Esophagus muscularis mucosa (tissue), 4 donors: ENCODE measurements around the gene C11orf65. TPM values are rescaled to one million over a fixed set of nuclear protein-coding genes. Genes with fewer than 3 reads are reported as not detected.

Source experiments
- DNase-seq: peaks from one replicate; pipeline ENCODE4 v3.0.0-alpha.2; 2017; ENCODE audit errors: extremely low spot score
- H3K27ac ChIP-seq, 4 donors: fragments of 200-600 bp; sonication (generic); replicated peaks in 1 of 4; 1 replicate in 3 of 4; 2 replicates in 1 of 4; pipeline ENCODE4 v1.5.1; 2016 to 2019; ENCODE audit warnings: mild to moderate bottlenecking in 1 of 4
- H3K27me3 ChIP-seq, 4 donors: fragments of 200-600 bp; sonication (generic); one replicate each; pipeline versions ENCODE4 v1.5.1 to v1.6.0; 2016 to 2019
- H3K36me3 ChIP-seq, 4 donors: fragments of 200-600 bp; sonication (generic); one replicate each; pipeline ENCODE4 v1.5.1; 2016 to 2019
- H3K4me1 ChIP-seq, 4 donors: fragments of 200-600 bp; sonication (generic); one replicate each; pipeline ENCODE4 v1.5.1; 2016 to 2019
- H3K4me3 ChIP-seq, 4 donors: fragments of 200-600 bp; sonication (generic); 1 replicate in 2 of 4; 2 replicates in 2 of 4; pipeline ENCODE4 v1.5.1; 2016 to 2019; ENCODE audit warnings: mild to moderate bottlenecking in 4 of 4, moderate library complexity in 1 of 4
- H3K9me3 ChIP-seq, 4 donors: fragments of 200-600 bp; sonication (generic); 1 replicate in 3 of 4; 2 replicates in 1 of 4; pipeline ENCODE4 v1.5.1; 2016 to 2019
- CTCF ChIP-seq, 3 experiments: fragments of 200-600 bp in 2 of 3; fragments of 450-650 bp in 1 of 3; sonication (generic) in 2 of 3; IDR thresholded peaks; one replicate each; pipeline ENCODE4 v1.5.1; 2017 to 2019; ENCODE audit warnings: antibody characterized with exemption in 3 of 3, mild to moderate bottlenecking in 2 of 3, moderate library complexity in 1 of 3
- EP300 ChIP-seq: sonication (generic); formaldehyde crosslinking; IDR thresholded peaks from one replicate; pipeline ENCODE4 v1.6.1; 2017; ENCODE audit warnings: antibody characterized with exemption
- POLR2A ChIP-seq: fragments of 450-650 bp; IDR thresholded peaks from one replicate; pipeline ENCODE4 v1.6.1; 2017; ENCODE audit warnings: antibody characterized with exemption, moderate library complexity, mild to moderate bottlenecking, low read depth
- POLR2AphosphoS5 ChIP-seq, 2 donors: sonication (generic); formaldehyde crosslinking; IDR thresholded peaks; one replicate each; pipeline ENCODE4 v1.6.1; 2017; ENCODE audit warnings: antibody characterized with exemption in 2 of 2
- whole genome bisulfite sequencing: methylation state at CpG from one replicate; pipeline ENCODE4 v1.1.5; 2018; 5-methylcytosine and 5-hydroxymethylcytosine counted together
- intact Hi-C: fragments of 100-400 bp; cut with DNase I; formaldehyde crosslinking; loops from one replicate; pipeline ENCODE4 v1.15.1; 2023
- total RNA-seq, 4 donors: library from RNA; depleted of rRNA; stranded (reverse); fragments of >200 nt; gene quantifications; one replicate each; pipeline versions ENCODE4 v1.1.0 to v1.2.1, GENCODE V29; 2016

The C11orf65 gene
- total RNA-seq, 4 donors from 2014 or later = 0.06 to 0.63 (median 0.33) TPM; not detected in 1

GRCh38 chr11:108508653-108509593, 41.6 kb upstream of the C11orf65 start:
- intact Hi-C loops = no loop called here
- Histone ChIP-seq H3K27ac (no peak overlapping the region), H3K4me3 (no peak overlapping the region), H3K4me1 (no peaks in the 10 kb centered on the region), H3K36me3 (peaks cover 0 to 8% (median under 1%) of the 10 kb centered on the region in 4 donors), H3K27me3 (no peaks in the 10 kb centered on the region), H3K9me3 (no peaks in the 10 kb centered on the region)
- no peak for DNase-seq
- TF ChIP-seq POLR2AphosphoS5 (IDR thresholded peaks at IDR 0.05) (no peak), POLR2A (no peak), CTCF (IDR thresholded peaks at IDR 0.05) (no peak), EP300 (no peak)
- 72% methylated on average over 3 of the region's 3 CpGs for WGBS

GRCh38 chr11:108501396-108501795, 34.1 kb upstream of the C11orf65 start:
- no peak overlapping the region for H3K27ac ChIP-seq
- intact Hi-C loops = no loop called here
- H3K4me3 ChIP-seq = no peak overlapping the region
- no peak for DNase-seq
- no peaks in the 10 kb centered on the region for H3K9me3 ChIP-seq
- WGBS = 64% methylated on average over 5 of the region's 5 CpGs
- TF ChIP-seq CTCF (IDR thresholded peaks at IDR 0.05) = no peak
- no peak for TF ChIP-seq POLR2A
- TF ChIP-seq POLR2AphosphoS5 (IDR thresholded peaks at IDR 0.05) = no peak
- TF ChIP-seq EP300 = no peak
- no peaks in the 10 kb centered on the region for H3K27me3 ChIP-seq
- no peaks in the 10 kb centered on the region for H3K36me3 ChIP-seq
- peaks cover 6 to 20% (median 13%) of the 10 kb centered on the region in 4 donors for H3K4me1 ChIP-seq

- no peak overlapping the region for H3K27ac ChIP-seq
Observed at GRCh38 chr11:108500721-108501120, 33.4 kb upstream of the C11orf65 start.

GRCh38 chr11:108500169-108500568, 32.8 kb upstream of the C11orf65 start:
- intact Hi-C loops = no loop called here
- TF ChIP-seq EP300 (no peak), CTCF (IDR thresholded peaks at IDR 0.05) (no peak), POLR2A (no peak), POLR2AphosphoS5 (IDR thresholded peaks at IDR 0.05) (no peak)
- Histone ChIP-seq H3K4me1 (peaks cover 6 to 24% (median 14%) of the 10 kb centered on the region in 4 donors), H3K9me3 (no peaks in the 10 kb centered on the region), H3K27ac (no peak overlapping the region), H3K27me3 (no peaks in the 10 kb centered on the region), H3K4me3 (no peak overlapping the region), H3K36me3 (no peaks in the 10 kb centered on the region)
- no peak for DNase-seq
- WGBS = 94% methylated on average over 4 of the region's 4 CpGs

More at GRCh38 chr11:108500721-108501120, 33.4 kb upstream of the C11orf65 start:
- H3K4me1 ChIP-seq = peaks cover 6 to 24% (median 14%) of the 10 kb centered on the region in 4 donors
- DNase-seq = no peak
- H3K27me3 ChIP-seq = no peaks in the 10 kb centered on the region
- H3K9me3 ChIP-seq = no peaks in the 10 kb centered on the region
- no peak overlapping the region for H3K4me3 ChIP-seq
- TF ChIP-seq POLR2AphosphoS5 (IDR thresholded peaks at IDR 0.05) = no peak
- TF ChIP-seq POLR2A = no peak
- TF ChIP-seq EP300 = no peak
- no peak for TF ChIP-seq CTCF (IDR thresholded peaks at IDR 0.05)
- 71% methylated on average over 2 of the region's 2 CpGs for WGBS
- intact Hi-C loops = no loop called here
- H3K36me3 ChIP-seq = no peaks in the 10 kb centered on the region
